H1 (cell line): ENCODE measurements around the gene ESYT1. TPM values are rescaled to one million over a fixed set of nuclear protein-coding genes. Genes with fewer than 3 reads are reported as not detected.

Experiments
- CTCF ChIA-PET: fragments of 300-600 bp; sonication (Branson Sonifier 250); formaldehyde crosslinking; loops from one replicate; lab custom pipeline; 2021; ENCODE audit not compliant: partially characterized antibody; lab: Charles Lee
- POLR2A ChIA-PET: fragments of 300-600 bp; sonication (Branson Sonifier 250); formaldehyde crosslinking; loops from one replicate; lab custom pipeline; 2021; ENCODE audit warnings: inconsistent platforms; ENCODE audit not compliant: partially characterized antibody; lab: Charles Lee
- DNase-seq, 2 experiments: peaks; one replicate each; pipeline versions ENCODE4 v3.0.0 to v3.0.0-alpha.2; 2010 to 2022; ENCODE audit warnings: low spot score in 2 of 2, low read depth in 1 of 2, mixed read lengths in 1 of 2
- FAIRE-seq: peaks from 2 replicates; lab custom pipeline; 2011; peaks lifted over from hg19 to GRCh38; lab: Jason Lieb, UNC
- H2AFZ ChIP-seq: 2 replicates; pipeline ENCODE4 v1.8.1; 2012; ENCODE audit warnings: low read length, inconsistent platforms
- H2AK5ac ChIP-seq: 2 replicates; pipeline ENCODE4 v1.6.1; 2013; ENCODE audit warnings: low read depth, low read length
- H2BK120ac ChIP-seq: replicated peaks from 2 replicates; pipeline ENCODE3; 2013; ENCODE audit warnings: low read depth, low read length, inconsistent platforms
- H2BK12ac ChIP-seq: 2 replicates; pipeline ENCODE4 v1.6.1; 2013; ENCODE audit warnings: low read depth, low read length
- H2BK15ac ChIP-seq: 2 replicates; pipeline ENCODE4 v1.6.1; 2013; ENCODE audit warnings: low read length
- H2BK20ac ChIP-seq: 2 replicates; pipeline ENCODE4 v1.6.1; 2013; ENCODE audit warnings: low read length
- H2BK5ac ChIP-seq: 2 replicates; pipeline ENCODE4 v1.6.1; 2013; ENCODE audit warnings: low read depth, low read length
- H3K14ac ChIP-seq: 2 replicates; pipeline ENCODE4 v1.6.1; 2013; ENCODE audit warnings: inconsistent platforms; ENCODE audit not compliant: insufficient read length
- H3K18ac ChIP-seq: 2 replicates; pipeline ENCODE4 v1.6.1; 2013; ENCODE audit warnings: low read length; ENCODE audit errors: extremely low read depth
- H3K23ac ChIP-seq: 2 replicates; pipeline ENCODE4 v1.6.1; 2013; ENCODE audit warnings: inconsistent platforms; ENCODE audit not compliant: insufficient read length
- H3K23me2 ChIP-seq: 2 replicates; pipeline ENCODE4 v1.6.1; 2013; ENCODE audit warnings: low read depth, low read length
- H3K27ac ChIP-seq: 2 replicates; pipeline ENCODE4 v1.6.1; 2011; ENCODE audit warnings: low read depth, low read length, inconsistent platforms
- H3K27me3 ChIP-seq, 4 experiments: replicated peaks in 1 of 4; 1 replicate in 1 of 4; 2 replicates in 3 of 4; pipeline versions ENCODE4 v1.6.1 to v1.8.1; 2011 to 2013; ENCODE audit warnings: low read length in 3 of 4, mild to moderate bottlenecking in 3 of 4, inconsistent platforms in 2 of 4, mixed read lengths in 2 of 4, moderate library complexity in 1 of 4; ENCODE audit not compliant: control insufficient read depth in 3 of 4, insufficient read depth in 3 of 4; ENCODE audit errors: extremely low read depth in 1 of 4
- H3K36me3 ChIP-seq, 4 experiments: 2 replicates each; pipeline versions ENCODE4 v1.6.1 to v1.8.1; 2011 to 2013; ENCODE audit warnings: mild to moderate bottlenecking in 4 of 4, low read length in 3 of 4, moderate library complexity in 2 of 4, control low read depth in 1 of 4, inconsistent platforms in 1 of 4; ENCODE audit not compliant: insufficient read depth in 4 of 4, control insufficient read depth in 2 of 4
- H3K4ac ChIP-seq: replicated peaks from 2 replicates; pipeline ENCODE3; 2013; ENCODE audit warnings: low read length, low read depth, mixed read lengths, inconsistent platforms; ENCODE audit not compliant: insufficient read length
- H3K4me1 ChIP-seq, 4 experiments: replicated peaks in 1 of 4; 1 replicate in 1 of 4; 2 replicates in 3 of 4; pipeline versions ENCODE4 v1.6.1 to v1.8.1; 2011 to 2013; ENCODE audit warnings: low read length in 3 of 4, inconsistent platforms in 2 of 4, mixed read lengths in 1 of 4; ENCODE audit not compliant: insufficient read depth in 4 of 4, control insufficient read depth in 3 of 4
- H3K4me2 ChIP-seq, 2 experiments: 2 replicates each; pipeline versions ENCODE4 v1.6.1 to v1.8.1; 2011 to 2013; ENCODE audit warnings: low read depth in 2 of 2, low read length in 2 of 2, control low read depth in 1 of 2, inconsistent platforms in 1 of 2, mild to moderate bottlenecking in 1 of 2; ENCODE audit not compliant: insufficient read depth in 1 of 2
- H3K4me3 ChIP-seq, 4 experiments: fragments of 200-600, 300-600 bp in 1 of 4; sonication (generic), shearing (Covaris generic), sonication (Bioruptor Twin) in 1 of 4; 2 replicates each; pipeline versions ENCODE4 v1.5.1 to v1.8.1; 2011 to 2016; ENCODE audit warnings: low read length in 4 of 4, low read depth in 3 of 4, control low read depth in 2 of 4, inconsistent platforms in 2 of 4, mild to moderate bottlenecking in 2 of 4, mixed read lengths in 1 of 4, moderate library complexity in 1 of 4; ENCODE audit not compliant: insufficient read depth in 2 of 4; ENCODE audit errors: extremely low read depth in 1 of 4
- H3K56ac ChIP-seq: replicated peaks from 2 replicates; pipeline ENCODE3; 2013; ENCODE audit warnings: low read depth, mild to moderate bottlenecking, mixed read lengths, low read length, inconsistent platforms; ENCODE audit not compliant: insufficient read length
- H3K79me1 ChIP-seq: 2 replicates; pipeline ENCODE4 v1.6.1; 2013; ENCODE audit warnings: low read depth, low read length, control low read depth
- H3K79me2 ChIP-seq, 2 experiments: 2 replicates each; pipeline versions ENCODE4 v1.6.1 to v1.8.1; 2012 to 2013; ENCODE audit warnings: low read length in 2 of 2, mild to moderate bottlenecking in 2 of 2, inconsistent platforms in 1 of 2; ENCODE audit not compliant: insufficient read depth in 2 of 2, control insufficient read depth in 1 of 2
- H3K9ac ChIP-seq, 4 experiments: replicated peaks in 1 of 4; 1 replicate in 1 of 4; 2 replicates in 3 of 4; pipeline versions ENCODE4 v1.6.1 to v1.8.1; 2011 to 2013; ENCODE audit warnings: low read depth in 3 of 4, low read length in 3 of 4, control low read depth in 2 of 4, mild to moderate bottlenecking in 2 of 4, moderate library complexity in 2 of 4, inconsistent platforms in 1 of 4; ENCODE audit errors: extremely low read depth in 1 of 4
- H3K9me3 ChIP-seq, 2 experiments: 2 replicates each; pipeline versions ENCODE4 v1.6.1 to v1.8.1; 2012 to 2013; ENCODE audit warnings: mild to moderate bottlenecking in 2 of 2, moderate library complexity in 2 of 2, control low read depth in 1 of 2, inconsistent platforms in 1 of 2, low read depth in 1 of 2, low read length in 1 of 2, mixed read lengths in 1 of 2; ENCODE audit not compliant: insufficient read depth in 2 of 2
- H4K20me1 ChIP-seq, 2 experiments: replicated peaks in 1 of 2; 2 replicates each; pipeline versions ENCODE3 to v1.8.1; 2011 to 2013; ENCODE audit warnings: inconsistent platforms in 2 of 2, low read length in 2 of 2, mild to moderate bottlenecking in 1 of 2; ENCODE audit not compliant: insufficient read depth in 2 of 2, control insufficient read depth in 1 of 2
- H4K5ac ChIP-seq: 2 replicates; pipeline ENCODE4 v1.6.1; 2013; ENCODE audit warnings: low read length, low read depth, mixed read lengths, inconsistent platforms; ENCODE audit not compliant: insufficient read length
- H4K8ac ChIP-seq: 2 replicates; pipeline ENCODE4 v1.8.0; 2013; ENCODE audit warnings: mild to moderate bottlenecking, moderate library complexity, low read length, inconsistent platforms; ENCODE audit not compliant: insufficient read depth; ENCODE audit errors: extremely low read depth
- H4K91ac ChIP-seq: replicated peaks from 2 replicates; pipeline ENCODE3; 2013; ENCODE audit warnings: low read length, mixed read lengths, inconsistent platforms; ENCODE audit not compliant: insufficient read length
- CTBP2 ChIP-seq: IDR thresholded peaks from 2 replicates; pipeline ENCODE4 v1.7.0; 2011; ENCODE audit warnings: borderline replicate concordance, mild to moderate bottlenecking, moderate library complexity, mixed read lengths, low read length; ENCODE audit not compliant: insufficient read depth, insufficient read length
- POLR2AphosphoS5 ChIP-seq: IDR thresholded peaks from 2 replicates; pipeline ENCODE4 v1.6.1; 2011; ENCODE audit warnings: low read depth, low read length
- WGBS, 2 experiments: shearing (Covaris generic) in 1 of 2; methylation state at CpG; one replicate each; pipeline versions ENCODE4 v1.1.6 to v1.1.7; 2013 to 2015; ENCODE audit warnings: low lambda C conversion rate in 2 of 2, mixed read lengths in 2 of 2, inconsistent platforms in 1 of 2, low coverage in 1 of 2, missing lambda C conversion rate in 1 of 2; ENCODE audit not compliant: insufficient replicate concordance in 2 of 2, insufficient coverage in 1 of 2, insufficient read length in 1 of 2; ENCODE audit errors: extremely low coverage in 1 of 2, missing lambda C conversion rate in 1 of 2; 5-methylcytosine and 5-hydroxymethylcytosine counted together
- polyA plus RNA-seq, 7 experiments: library from polyadenylated mRNA; depleted of rRNA in 3 of 7; stranded (reverse) in 5 of 7; unstranded in 2 of 7; fragments of >200 nt in 5 of 7; fragments of 200-250 nt in 2 of 7; gene quantifications; 1 replicate in 5 of 7; 2 replicates in 1 of 7; 4 replicates in 1 of 7; pipeline versions ENCODE4 v1.2.1 to v1.2.3, GENCODE V29; 2011 to 2013; ENCODE audit warnings: missing spikeins in 2 of 7, mixed read lengths in 2 of 7
- total RNA-seq: library from RNA; stranded (reverse); fragmentation: NEBNext Ultra II Directional; extraction: Animal tissue kit (Norgen Biotek cat#: 25700); gene quantifications from 2 replicates; pipeline ENCODE4 v1.2.1, GENCODE V29; 2021

The ESYT1 gene
- total and polyA plus RNA-seq, 2 of the 8 experiments (the other 6 are each of a cell fraction or from before 2014, with no cell fraction given), result 86.9 to 165 TPM

- Histone ChIP-seq H3K27me3 (no peaks in the 10 kb centered on the region), H3K56ac (no peak overlapping the region), H4K8ac (no peak overlapping the region), H3K23me2 (peaks cover 19% of the 10 kb centered on the region), H3K27ac (no peak overlapping the region), H3K79me2 (peaks cover 3 to 25% of the 10 kb centered on the region in 2 experiments), H3K23ac (no peak overlapping the region), H2BK20ac (no peak overlapping the region), H3K4ac (no peak overlapping the region), H3K4me2 (peak overlapping the region; percentile 77 to 92; a peak in 2 of 4 replicates), H2BK120ac (no peak overlapping the region), H4K91ac (no peak overlapping the region), H2BK12ac (no peak overlapping the region), H3K9ac (no peak overlapping the region; a peak in 1 of 7 replicates), H2AFZ (no peak overlapping the region), H4K5ac (no peak overlapping the region), H3K36me3 (peaks cover 30 to 68% (median 52%) of the 10 kb centered on the region in 4 experiments), H4K20me1 (peaks cover 11 to 23% of the 10 kb centered on the region in 2 experiments), H2BK15ac (no peak overlapping the region), H2AK5ac (no peak overlapping the region), H3K18ac (no peak overlapping the region), H3K9me3 (no peaks in the 10 kb centered on the region), H3K4me3 (peak overlapping the region in 2 of 4 experiments; percentile 14 to 91; a peak in 3 of 8 replicates), H3K79me1 (peaks cover 3% of the 10 kb centered on the region; the same call in 1 of the 2 replicates), H3K4me1 (peaks cover 3 to 33% (median 20%) of the 10 kb centered on the region in 4 experiments), H2BK5ac (no peak overlapping the region), H3K14ac (no peak overlapping the region)
- FAIRE-seq (no peak), DNase-seq (no peak)
- CTCF ChIA-PET, result interaction anchor here (0.9 to 6.8 kb wide), 11 partner anchors 25 to 76 kb away, joined by 3 to 47 read pairs (median 5); partner anchors contain the start of genes ESYT1, RNF41, SMARCC2 and ZC3H10
- 89% methylated on average over 11 of the region's 11 CpGs; no CpG with 5 or more reads in 1 of the 2 experiments for WGBS, 2 experiments
- POLR2A ChIA-PET, result interaction anchor here (0.9 to 15.6 kb wide), 15 partner anchors 19 to 198 kb away, joined by 3 to 656 read pairs (median 6); partner anchors contain the start of genes CNPY2, PA2G4, RNF41 and SMARCC2
- TF ChIP-seq POLR2AphosphoS5 (peak; percentile 93), CTBP2 (no peak)
Observed at GRCh38 chr12:56160894-56161689, 33.0 kb downstream of the ESYT1 start.
